Measurements from ENCODE around the gene TMEM185B. TPM values are rescaled to one million over a fixed set of nuclear protein-coding genes. Genes with fewer than 3 reads are reported as not detected.

The TMEM185B gene
- total RNA-seq, 1 donor from 2014 or later = 27.9 TPM

DNA sequence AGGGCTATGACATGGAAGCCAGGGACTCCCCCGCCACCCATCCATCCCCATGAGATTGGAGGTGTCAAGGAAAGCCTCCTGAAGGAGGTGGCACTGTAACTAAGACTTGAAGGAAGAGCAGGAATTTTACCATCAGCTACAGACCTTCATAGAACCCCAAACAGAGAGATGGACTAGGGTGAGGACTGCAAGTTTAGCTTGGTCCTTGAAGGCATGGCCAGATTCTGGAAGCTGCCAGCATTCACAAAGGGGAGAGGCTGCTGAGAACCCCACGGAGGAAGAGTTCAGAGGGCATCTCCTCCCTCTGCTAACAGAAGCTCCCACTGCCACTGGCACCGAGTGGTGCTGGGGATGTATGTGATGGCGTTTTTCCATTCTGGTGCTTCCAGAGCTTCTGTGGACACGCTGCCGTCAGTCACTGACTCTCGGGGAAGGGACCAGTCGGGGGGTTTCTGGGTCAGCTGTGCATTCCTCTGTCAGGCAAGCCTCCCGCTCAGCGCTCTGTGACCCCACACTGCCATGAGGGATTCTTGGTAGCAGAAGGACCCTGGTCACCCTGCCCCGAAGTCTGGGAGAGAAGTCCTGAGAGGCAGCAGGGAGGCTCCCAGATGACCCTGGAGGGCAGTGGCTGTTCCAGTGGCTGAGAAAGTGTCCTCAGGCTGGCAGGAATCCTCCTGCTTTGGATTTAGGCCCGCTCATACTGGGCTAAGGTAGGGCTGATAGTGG is 18.1 kb downstream of the TMEM185B start:
- TF ChIP-seq EZH2 (IDR thresholded peaks at IDR 0.05; ENCODE audit: insufficient read depth, low read length) = no peak
- TF ChIP-seq, protein P1, sequence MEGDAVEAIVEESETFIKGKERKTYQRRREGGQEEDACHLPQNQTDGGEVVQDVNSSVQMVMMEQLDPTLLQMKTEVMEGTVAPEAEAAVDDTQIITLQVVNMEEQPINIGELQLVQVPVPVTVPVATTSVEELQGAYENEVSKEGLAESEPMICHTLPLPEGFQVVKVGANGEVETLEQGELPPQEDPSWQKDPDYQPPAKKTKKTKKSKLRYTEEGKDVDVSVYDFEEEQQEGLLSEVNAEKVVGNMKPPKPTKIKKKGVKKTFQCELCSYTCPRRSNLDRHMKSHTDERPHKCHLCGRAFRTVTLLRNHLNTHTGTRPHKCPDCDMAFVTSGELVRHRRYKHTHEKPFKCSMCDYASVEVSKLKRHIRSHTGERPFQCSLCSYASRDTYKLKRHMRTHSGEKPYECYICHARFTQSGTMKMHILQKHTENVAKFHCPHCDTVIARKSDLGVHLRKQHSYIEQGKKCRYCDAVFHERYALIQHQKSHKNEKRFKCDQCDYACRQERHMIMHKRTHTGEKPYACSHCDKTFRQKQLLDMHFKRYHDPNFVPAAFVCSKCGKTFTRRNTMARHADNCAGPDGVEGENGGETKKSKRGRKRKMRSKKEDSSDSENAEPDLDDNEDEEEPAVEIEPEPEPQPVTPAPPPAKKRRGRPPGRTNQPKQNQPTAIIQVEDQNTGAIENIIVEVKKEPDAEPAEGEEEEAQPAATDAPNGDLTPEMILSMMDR (IDR thresholded peaks at IDR 0.05; ENCODE audit: insufficient read depth, low read depth, low read length) = no peak
- no peak overlapping the region for H3K27ac Mint-ChIP-seq (ENCODE audit: unreplicated experiment)
- no peaks in the 10 kb centered on the region for H3K36me3 ChIP-seq (ENCODE audit: insufficient read depth, low read length)
- no peaks in the 10 kb centered on the region for H3K4me1 Mint-ChIP-seq (ENCODE audit: low read depth, unreplicated experiment)
- H3K4me3 ChIP-seq (ENCODE audit: insufficient read depth, low read depth, low read length) = no peak overlapping the region
- H3K9ac ChIP-seq (ENCODE audit: low read length) = no peak overlapping the region
- no peaks in the 10 kb centered on the region for H3K4me1 ChIP-seq (ENCODE audit: insufficient read depth, low read length)
- FAIRE-seq = no peak
- H3K9me3 ChIP-seq (ENCODE audit: insufficient read depth, low read depth, low read length) = no peaks in the 10 kb centered on the region
- no peak overlapping the region for H3K4me2 ChIP-seq (ENCODE audit: low read length)
- H3K27me3 Mint-ChIP-seq (ENCODE audit: low read depth, unreplicated experiment) = peaks cover 24% of the 10 kb centered on the region
- no peak for DNase-seq (ENCODE audit: low read depth)
- H3K27ac ChIP-seq (ENCODE audit: low read depth, low read length) = no peak overlapping the region
- H4K20me1 ChIP-seq (ENCODE audit: insufficient read depth, low read length) = no peaks in the 10 kb centered on the region
- no peak overlapping the region for H3K4me3 Mint-ChIP-seq (ENCODE audit: unreplicated experiment)
- H2AFZ ChIP-seq (ENCODE audit: low read depth, low read length) = no peak overlapping the region
- H3K9me3 Mint-ChIP-seq (ENCODE audit: unreplicated experiment) = no peaks in the 10 kb centered on the region
- H3K79me2 ChIP-seq (ENCODE audit: insufficient read depth, low read length) = no peaks in the 10 kb centered on the region
- H3K36me3 Mint-ChIP-seq (ENCODE audit: low read depth, unreplicated experiment) = peaks cover 2% of the 10 kb centered on the region
- H3K27me3 ChIP-seq (ENCODE audit: insufficient read depth, low read length) = no peaks in the 10 kb centered on the region

DNA sequence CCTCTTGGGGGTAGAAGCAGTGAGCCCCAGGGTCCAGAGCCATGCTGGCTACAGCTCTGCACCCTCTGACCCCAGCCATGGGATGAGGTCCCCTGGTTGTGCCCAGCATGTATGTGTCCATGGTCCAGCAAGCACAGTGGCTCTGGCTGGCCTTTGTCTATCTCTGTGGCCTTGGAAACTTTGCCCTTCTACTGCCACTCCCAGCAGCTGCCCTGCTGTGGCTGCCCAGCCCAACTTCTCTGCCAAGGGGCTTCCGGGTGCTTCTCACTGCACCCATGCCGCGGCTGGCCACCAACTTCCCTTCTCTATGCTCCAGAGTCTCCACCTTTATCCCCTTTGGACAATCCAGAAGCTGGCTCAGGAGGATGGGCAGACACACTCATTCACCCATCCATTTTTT is 18.8 kb downstream of the TMEM185B start:
- Mint-ChIP-seq H3K4me1 (ENCODE audit: low read depth, unreplicated experiment) (no peaks in the 10 kb centered on the region), H3K27ac (ENCODE audit: unreplicated experiment) (no peak overlapping the region), H3K4me3 (ENCODE audit: unreplicated experiment) (no peak overlapping the region), H3K36me3 (ENCODE audit: low read depth, unreplicated experiment) (no peaks in the 10 kb centered on the region), H3K27me3 (ENCODE audit: low read depth, unreplicated experiment) (peaks cover 24% of the 10 kb centered on the region), H3K9me3 (ENCODE audit: unreplicated experiment) (no peaks in the 10 kb centered on the region)
- Histone ChIP-seq H3K27me3 (ENCODE audit: insufficient read depth, low read length) (no peaks in the 10 kb centered on the region), H3K4me1 (ENCODE audit: insufficient read depth, low read length) (no peaks in the 10 kb centered on the region), H3K4me3 (ENCODE audit: insufficient read depth, low read depth, low read length) (no peak overlapping the region), H2AFZ (ENCODE audit: low read depth, low read length) (no peak overlapping the region), H3K27ac (ENCODE audit: low read depth, low read length) (no peak overlapping the region), H3K4me2 (ENCODE audit: low read length) (no peak overlapping the region), H3K9ac (ENCODE audit: low read length) (no peak overlapping the region), H3K36me3 (ENCODE audit: insufficient read depth, low read length) (no peaks in the 10 kb centered on the region), H3K79me2 (ENCODE audit: insufficient read depth, low read length) (no peaks in the 10 kb centered on the region), H3K9me3 (ENCODE audit: insufficient read depth, low read depth, low read length) (no peaks in the 10 kb centered on the region), H4K20me1 (ENCODE audit: insufficient read depth, low read length) (no peaks in the 10 kb centered on the region)
- TF ChIP-seq, protein P1 (IDR thresholded peaks at IDR 0.05; ENCODE audit: insufficient read depth, low read depth, low read length) = no peak
- no peak for TF ChIP-seq EZH2 (IDR thresholded peaks at IDR 0.05; ENCODE audit: insufficient read depth, low read length)
- no peak for FAIRE-seq
- no peak for DNase-seq (ENCODE audit: low read depth)

DNA sequence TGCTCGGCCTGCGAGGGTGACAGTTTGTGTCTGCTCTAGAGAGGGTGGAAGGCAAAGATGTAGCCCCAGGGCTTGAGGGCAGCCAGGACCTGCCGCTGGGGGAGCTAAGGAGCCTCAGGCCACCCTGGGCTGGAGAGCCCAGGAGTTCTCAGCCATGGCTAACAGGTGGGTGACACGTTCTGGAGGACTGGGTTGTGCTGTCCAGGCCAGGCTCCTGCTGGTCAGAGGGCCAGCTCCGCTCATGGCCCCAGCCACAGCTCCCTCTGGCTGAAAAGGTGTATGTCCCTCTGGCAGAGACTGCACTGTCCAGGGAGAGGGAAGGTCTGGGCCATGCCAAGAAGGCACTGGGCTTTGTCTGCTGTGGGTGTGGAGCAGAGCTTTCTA is 19.2 kb downstream of the TMEM185B start:
- Histone ChIP-seq H3K9ac (ENCODE audit: low read length) (no peak overlapping the region), H3K27me3 (ENCODE audit: insufficient read depth, low read length) (no peaks in the 10 kb centered on the region), H3K27ac (ENCODE audit: low read depth, low read length) (no peak overlapping the region), H4K20me1 (ENCODE audit: insufficient read depth, low read length) (no peaks in the 10 kb centered on the region), H3K4me2 (ENCODE audit: low read length) (no peak overlapping the region), H3K36me3 (ENCODE audit: insufficient read depth, low read length) (no peaks in the 10 kb centered on the region), H2AFZ (ENCODE audit: low read depth, low read length) (no peak overlapping the region), H3K79me2 (ENCODE audit: insufficient read depth, low read length) (no peaks in the 10 kb centered on the region), H3K9me3 (ENCODE audit: insufficient read depth, low read depth, low read length) (no peaks in the 10 kb centered on the region), H3K4me3 (ENCODE audit: insufficient read depth, low read depth, low read length) (no peak overlapping the region), H3K4me1 (ENCODE audit: insufficient read depth, low read length) (no peaks in the 10 kb centered on the region)
- Mint-ChIP-seq H3K9me3 (ENCODE audit: unreplicated experiment) (no peaks in the 10 kb centered on the region), H3K4me3 (ENCODE audit: unreplicated experiment) (no peak overlapping the region), H3K27me3 (ENCODE audit: low read depth, unreplicated experiment) (peaks cover 24% of the 10 kb centered on the region), H3K36me3 (ENCODE audit: low read depth, unreplicated experiment) (no peaks in the 10 kb centered on the region), H3K4me1 (ENCODE audit: low read depth, unreplicated experiment) (no peaks in the 10 kb centered on the region), H3K27ac (ENCODE audit: unreplicated experiment) (no peak overlapping the region)
- DNase-seq (ENCODE audit: low read depth) (no peak), FAIRE-seq (no peak)
- TF ChIP-seq EZH2 (IDR thresholded peaks at IDR 0.05; ENCODE audit: insufficient read depth, low read length) = no peak
- TF ChIP-seq, protein P1 (IDR thresholded peaks at IDR 0.05; ENCODE audit: insufficient read depth, low read depth, low read length) = no peak

All from astrocyte (in vitro differentiated cells and primary cell).